ENCODE results near the gene SLC26A11.

DNA sequence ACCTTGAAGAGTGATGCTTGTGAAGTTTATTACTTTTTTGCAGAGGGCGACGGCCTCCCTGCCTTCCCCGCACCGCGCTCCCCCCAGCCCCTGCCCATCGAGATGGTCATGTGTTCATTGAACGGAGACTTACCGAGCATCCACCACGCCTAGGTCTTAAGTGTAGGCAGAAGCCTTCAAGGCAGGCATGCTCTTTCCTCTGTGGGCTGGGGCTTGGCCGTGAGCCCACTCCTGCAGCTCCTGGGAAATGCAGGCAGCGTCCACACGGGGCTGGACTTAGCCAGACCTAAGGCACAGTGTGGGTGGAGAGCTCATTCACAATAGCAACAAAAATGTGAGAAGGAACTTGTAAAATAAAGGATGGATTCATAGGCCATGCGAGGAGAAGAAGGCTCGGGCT, 59.7 kb downstream of the SLC26A11 start:
- TF ChIP-seq, protein P1, sequence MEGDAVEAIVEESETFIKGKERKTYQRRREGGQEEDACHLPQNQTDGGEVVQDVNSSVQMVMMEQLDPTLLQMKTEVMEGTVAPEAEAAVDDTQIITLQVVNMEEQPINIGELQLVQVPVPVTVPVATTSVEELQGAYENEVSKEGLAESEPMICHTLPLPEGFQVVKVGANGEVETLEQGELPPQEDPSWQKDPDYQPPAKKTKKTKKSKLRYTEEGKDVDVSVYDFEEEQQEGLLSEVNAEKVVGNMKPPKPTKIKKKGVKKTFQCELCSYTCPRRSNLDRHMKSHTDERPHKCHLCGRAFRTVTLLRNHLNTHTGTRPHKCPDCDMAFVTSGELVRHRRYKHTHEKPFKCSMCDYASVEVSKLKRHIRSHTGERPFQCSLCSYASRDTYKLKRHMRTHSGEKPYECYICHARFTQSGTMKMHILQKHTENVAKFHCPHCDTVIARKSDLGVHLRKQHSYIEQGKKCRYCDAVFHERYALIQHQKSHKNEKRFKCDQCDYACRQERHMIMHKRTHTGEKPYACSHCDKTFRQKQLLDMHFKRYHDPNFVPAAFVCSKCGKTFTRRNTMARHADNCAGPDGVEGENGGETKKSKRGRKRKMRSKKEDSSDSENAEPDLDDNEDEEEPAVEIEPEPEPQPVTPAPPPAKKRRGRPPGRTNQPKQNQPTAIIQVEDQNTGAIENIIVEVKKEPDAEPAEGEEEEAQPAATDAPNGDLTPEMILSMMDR (IDR thresholded peaks at IDR 0.05; ENCODE audit: insufficient read depth, low read depth, low read length) = peak; percentile 7
- no peak for TF ChIP-seq EZH2 (IDR thresholded peaks at IDR 0.05; ENCODE audit: insufficient read depth, low read length)
